HG02678 (cell line): Measurements from ENCODE around the gene SMCHD1.
"Not testable (repeated sequence)": the region's sequence is repeated elsewhere in the genome, so short reads cannot be mapped to it uniquely, and the experiment has no call there.

Experiments
- ATAC-seq: cut with Tn5 transposase; IDR thresholded peaks from one replicate; pipeline ENCODE4 v1.9.1; 2021; ENCODE audit warnings: mild to moderate bottlenecking, moderate library complexity; ENCODE audit not compliant: unreplicated experiment

SMCHD1 gene

DNA sequence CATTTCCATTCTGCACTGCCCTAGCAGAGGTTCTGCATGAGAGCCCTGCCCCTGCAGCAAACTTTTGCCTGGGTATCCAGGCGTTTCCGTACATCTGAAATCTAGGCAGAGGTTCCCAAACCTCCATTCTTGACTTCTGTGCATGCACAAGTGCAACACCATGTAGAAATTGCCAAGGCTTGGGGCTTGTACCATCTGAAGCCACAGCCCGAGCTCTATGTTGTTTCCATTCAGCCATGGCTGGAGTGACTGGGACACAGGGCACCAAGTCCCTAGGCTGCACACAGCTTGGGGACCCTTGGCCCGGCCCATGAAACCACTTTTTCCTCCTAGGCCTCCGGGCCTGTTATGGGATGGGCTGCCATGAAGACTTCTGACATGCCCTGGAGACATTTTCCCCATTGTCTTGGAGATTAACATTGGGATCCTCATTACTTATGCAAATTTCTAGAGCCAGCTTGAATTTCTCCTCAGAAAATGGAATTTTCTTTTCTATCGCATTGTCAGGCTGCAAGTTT is 154.2 kb downstream of the SMCHD1 start:
- not testable (repeated sequence) for ATAC-seq

DNA sequence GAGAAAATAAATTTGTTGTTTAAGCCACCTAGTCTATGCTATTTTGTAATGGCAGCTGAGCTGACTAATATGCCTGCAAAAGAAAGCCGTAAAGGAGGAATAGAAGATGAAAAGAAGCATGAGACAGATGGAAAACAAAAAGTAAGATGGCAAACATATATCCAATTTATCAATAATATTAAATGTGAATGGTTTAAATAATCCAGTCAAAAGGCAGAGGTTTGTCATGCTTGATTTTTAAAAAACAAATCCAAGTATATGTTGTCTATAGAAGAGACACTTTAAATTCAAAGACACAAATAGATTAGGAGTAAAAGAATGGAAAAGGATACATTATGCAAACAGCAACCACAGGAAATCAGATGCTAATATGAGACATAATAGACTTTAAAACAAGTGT is 155.9 kb downstream of the SMCHD1 start:
- ATAC-seq, result no peak

DNA sequence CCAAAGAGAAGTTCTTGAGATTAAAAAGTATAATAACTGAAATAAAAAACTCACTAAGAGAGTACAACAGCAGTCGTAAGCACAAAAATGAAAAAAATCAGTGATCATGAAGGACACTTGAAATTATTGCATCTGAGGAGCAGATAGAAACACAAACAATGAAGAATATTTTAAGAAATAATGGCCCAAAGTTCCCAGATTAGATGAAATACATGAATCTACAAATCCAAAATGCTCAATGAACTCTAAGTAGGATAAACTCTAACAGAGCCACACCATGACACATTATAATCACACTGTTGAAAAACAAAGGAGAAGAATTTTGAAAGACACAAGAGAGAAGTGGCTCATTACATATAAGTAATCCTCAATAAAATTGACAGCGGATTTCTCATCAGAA is 159.4 kb downstream of the SMCHD1 start:
- ATAC-seq, result no peak

DNA sequence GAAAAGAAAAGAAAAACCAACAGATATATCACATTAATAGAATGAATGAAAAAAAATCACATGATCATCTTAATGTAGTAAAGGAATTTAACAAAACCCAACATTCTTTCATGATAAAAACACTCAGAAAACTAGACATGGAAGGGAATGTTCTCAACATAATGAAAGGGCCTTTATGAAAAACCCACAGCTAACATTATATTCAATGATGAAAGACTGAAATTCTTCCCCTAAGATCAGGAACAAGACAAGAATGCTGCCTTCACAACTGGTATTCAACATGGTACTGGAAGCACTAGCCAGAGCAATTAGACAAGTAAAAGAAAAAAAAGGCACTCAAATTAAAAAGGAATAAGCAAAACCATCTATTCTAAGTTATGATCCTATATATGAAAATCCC is 162.8 kb downstream of the SMCHD1 start:
- ATAC-seq, result no peak

DNA sequence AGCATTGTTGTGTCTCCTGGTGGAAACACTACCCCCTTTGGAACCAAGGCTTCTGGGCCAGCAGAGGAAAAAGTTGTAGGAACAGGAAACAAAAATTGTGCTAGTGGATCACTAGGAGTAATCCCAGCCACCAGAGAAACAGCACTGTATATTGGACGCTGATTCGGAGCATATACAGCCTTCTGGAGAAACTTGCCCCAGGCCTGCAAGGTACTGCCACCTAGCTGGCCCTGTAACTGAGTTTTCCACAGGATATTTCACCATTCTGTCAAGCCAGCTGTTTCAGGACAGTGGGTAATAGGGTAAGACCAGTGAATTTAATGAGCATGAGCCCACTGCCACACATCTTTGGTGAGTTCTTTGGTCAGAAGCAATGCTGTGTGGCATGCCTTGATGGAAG is 166.2 kb downstream of the SMCHD1 start:
- no peak for ATAC-seq

DNA sequence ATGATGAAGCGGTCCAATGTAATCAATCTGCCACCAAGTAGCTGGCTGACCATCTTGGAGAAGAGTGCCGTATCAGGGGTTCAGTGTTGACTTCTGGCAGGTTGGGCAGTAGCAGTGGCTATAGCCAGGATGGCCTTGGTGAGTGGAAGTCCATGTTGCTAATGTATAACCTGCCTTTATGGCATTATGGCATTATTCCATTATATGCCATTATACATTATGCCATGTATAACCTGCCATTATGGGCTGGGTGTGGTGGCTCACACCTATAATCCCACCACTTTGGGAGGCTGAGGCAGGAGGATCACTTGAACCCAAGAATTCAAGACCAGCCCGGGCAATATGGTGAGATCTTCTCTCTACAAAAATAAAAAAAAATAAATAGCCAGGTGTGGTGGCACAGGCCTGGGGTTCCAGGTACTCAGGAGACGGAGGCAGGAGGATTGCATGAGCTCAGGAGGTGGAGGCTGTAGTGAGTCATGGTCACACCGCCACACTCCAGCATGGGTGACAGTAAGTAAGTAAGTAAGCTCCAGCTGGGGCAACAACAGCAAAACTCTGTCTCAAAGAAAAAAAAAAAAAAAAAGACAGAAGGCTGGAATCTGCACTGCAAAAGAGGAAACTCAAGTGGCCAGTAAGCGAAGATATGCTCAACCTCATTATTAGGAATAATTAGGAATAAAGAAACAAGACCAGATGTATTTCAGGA is 166.8 kb downstream of the SMCHD1 start:
- no peak for ATAC-seq

DNA sequence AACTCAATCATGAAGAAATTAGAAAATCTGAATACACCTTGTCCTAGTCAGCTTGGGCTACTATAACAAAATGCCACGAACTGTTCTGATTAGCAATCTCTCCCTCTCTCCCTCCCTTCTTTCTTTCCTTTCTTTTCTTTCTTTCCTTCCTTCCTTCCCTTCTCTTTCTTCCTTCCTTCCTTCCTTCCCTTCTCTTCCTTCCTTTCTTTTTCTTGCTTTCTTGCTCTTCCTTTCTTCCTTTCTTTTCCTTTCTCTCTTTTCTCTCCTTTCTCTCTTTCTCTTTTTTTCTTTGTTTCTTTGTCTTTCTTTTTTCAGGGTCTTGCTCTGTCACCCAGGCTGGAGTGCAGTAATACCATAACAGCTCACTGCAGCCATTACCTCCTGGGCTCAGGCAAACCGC is 167.7 kb downstream of the SMCHD1 start:
- ATAC-seq, result no peak

DNA sequence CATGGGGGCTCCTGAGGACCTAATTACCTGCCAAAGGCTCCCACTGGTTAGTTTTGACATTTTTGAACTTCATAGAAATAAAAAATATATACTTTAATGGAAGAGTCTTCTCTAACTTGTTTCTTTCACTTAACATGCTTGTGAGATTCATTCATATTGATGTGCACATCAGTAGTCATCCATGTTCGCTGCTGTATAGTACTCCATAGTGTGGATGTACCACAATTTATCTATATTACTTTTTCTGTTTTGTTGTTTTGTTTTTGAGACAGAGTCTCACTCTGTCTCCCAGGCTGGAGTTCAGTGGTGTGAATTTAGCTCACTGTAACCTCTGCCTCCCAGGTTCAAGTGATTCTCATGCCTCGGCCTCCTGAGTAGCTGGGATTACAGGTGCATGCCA is 168.4 kb downstream of the SMCHD1 start:
- ATAC-seq, result no peak

DNA sequence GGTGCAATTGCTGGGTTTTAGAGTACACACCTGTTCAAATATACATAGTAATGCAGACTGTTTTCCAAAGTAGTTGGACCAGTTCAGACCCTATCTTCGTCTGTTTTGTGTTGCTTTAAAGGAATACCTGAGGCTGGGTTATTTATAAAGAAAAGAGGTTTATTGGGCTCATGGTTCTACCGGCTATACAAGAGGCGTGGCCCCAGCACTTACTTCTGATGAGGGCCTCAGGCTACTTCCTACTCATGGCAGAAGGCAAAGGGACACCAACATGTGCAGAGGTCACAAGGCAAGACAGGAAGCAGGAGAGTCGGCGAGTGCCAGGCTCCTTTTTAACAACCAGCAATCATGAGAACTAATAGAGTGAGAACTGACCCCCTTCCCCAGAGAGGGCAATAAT is 169.3 kb downstream of the SMCHD1 start:
- ATAC-seq, result no peak

DNA sequence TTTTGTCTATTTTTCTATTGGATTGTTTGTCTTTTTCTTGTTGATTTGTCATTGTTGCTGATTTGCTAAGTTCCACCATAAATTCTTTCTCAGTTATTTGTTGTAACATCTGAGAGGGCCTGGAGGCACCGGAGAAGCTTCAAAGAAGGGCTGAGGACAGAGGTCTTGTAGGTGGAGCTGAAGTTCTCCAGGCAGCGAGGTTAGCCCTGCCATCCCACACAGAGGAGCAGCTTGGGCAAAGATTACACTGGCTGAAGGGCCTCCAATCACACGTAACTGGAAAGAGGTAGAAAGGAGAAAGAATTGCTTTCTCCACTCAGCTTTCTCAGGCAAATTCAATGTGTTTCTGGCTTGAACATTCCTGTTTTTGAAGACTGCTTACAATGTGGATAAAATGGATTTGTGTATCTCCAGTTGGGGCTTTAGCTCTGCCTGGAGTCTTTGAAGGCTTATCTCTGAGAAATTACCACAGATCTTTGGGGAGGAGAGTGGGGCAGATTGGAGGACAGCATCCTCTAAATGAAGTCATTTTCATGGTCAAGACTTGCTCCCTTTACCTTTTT is 170.2 kb downstream of the SMCHD1 start:
- ATAC-seq, result no peak

DNA sequence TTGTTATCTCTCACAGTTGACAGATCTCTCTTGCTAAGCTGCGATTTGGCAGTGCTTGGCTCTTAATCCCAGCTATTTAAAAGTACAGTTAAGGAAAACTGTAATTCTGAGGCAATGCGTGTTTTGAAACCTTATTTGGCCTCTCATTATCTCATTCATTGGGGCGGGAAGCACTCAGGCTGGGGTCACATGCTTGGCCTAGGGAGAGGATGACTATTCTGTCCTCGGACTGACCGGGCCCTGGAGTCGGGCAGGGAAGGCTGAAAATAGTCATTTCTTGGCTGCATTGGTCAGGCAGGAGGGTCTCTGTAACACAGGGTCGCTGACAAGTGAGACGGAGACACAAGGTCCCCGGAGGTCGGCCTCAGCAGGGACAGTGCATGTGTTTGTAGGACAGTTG is 171.1 kb downstream of the SMCHD1 start:
- no peak for ATAC-seq

DNA sequence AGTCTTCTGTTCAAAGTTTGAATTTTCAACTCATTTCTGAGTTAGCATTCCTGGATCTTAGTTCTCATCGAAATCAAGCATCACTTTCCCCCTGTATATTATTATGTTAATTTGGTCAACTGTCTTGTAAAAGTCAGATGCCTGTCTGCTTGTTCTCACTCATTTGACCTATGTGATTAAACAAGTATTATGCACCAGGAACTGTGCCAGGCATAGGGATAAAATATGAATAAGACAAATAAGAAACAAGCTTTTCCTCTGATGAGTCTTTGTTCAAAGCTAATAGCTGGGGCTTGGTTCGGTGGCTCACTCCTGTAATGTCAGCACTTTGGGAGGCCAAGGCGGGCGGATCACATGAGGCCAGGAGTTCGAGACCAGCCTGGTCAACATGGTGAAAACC is 171.5 kb downstream of the SMCHD1 start:
- no peak for ATAC-seq

DNA sequence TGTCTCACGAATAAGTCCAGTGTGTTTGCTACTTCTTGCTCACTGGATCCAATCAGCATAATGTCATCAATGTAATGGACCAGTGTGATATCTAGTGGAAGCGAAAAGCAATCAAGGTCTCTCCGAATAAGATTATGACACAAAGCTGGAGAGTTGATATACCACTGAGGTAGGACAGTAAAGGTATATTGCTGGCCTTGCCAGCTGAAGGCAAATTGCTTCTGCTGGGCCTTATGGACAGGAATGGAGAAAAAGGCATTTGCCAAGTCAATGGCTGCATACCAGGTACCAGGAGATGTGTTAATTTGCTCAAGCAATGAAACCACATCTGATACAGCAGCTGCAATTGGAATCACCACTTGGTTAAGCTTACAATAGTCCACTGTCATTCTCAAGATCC is 180.6 kb downstream of the SMCHD1 start:
- not testable (repeated sequence) for ATAC-seq

DNA sequence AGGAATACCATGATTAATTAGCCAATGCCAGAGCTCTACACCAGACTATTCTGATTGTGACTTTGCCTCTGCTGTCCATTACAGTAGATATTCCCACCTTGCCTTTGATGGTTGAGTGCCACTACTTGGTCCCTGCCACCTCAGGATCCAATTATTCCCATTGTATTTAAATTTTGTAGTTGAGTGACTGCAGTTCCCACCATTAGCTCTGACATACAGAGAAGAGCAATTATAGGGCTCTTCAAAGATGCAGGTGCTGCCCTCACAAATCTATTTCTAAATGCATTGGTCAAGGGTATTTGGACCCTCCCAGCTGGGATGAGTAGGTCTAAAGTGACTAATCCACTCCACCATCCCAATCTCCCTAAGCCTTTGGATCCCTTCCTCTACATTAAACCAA is 181.8 kb downstream of the SMCHD1 start:
- not testable (repeated sequence) for ATAC-seq

DNA sequence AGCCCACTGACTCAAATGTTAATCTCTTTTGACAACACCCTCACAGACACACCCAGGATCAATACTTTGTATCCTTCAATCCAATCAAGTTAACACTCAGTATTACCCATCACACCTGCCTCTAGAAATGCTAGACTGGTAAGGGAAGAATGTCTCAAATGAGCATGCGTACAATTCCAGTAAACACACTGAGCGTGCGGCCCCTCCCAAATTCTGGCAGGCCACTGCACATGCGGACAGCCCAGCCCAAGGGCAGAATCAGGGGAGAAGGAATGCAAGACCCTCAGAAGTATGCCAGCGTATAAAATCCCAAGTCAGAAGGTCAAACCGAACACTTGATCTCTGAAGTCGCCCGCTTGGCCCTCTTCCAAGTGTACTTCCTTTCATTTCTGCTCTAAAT is 183.7 kb downstream of the SMCHD1 start:
- ATAC-seq, result no peak

DNA sequence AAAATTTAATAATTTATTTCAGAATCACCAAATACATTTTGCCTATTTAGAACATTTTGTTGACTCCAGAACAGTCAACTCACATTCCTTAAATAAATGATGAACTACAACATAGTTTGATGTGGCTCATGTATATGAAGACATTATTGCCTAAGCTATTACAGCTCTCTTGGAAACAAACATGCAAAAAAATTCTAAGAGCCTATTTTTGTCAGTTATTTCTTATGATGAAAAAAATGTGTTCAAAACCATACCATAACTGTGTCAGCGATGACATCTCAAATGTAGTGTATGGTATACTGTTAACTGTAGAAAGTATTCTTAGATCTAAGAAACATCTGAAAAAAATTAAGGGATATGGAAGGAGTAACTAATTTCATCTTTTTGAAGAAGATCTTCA is 185.0 kb downstream of the SMCHD1 start:
- no peak for ATAC-seq

DNA sequence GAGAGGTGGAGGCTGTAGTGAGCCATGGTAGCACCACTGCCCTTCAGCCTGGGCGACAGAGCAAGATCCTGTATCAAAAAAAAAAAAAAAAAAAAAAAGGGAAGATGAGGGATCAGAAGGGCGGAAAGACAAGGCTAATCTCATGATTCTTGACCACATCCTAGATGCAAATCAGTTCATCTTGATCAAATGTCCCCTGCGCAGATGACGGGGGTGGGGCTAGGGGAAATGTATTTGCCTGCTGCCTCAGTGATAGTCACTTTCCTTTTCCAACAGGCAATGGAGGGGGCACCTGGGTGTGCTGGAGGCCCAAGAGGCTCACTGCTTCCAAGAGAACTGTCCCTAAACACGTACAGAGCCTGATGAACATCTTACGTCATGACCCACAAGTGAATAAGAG is 187.6 kb downstream of the SMCHD1 start:
- ATAC-seq, result no peak

DNA sequence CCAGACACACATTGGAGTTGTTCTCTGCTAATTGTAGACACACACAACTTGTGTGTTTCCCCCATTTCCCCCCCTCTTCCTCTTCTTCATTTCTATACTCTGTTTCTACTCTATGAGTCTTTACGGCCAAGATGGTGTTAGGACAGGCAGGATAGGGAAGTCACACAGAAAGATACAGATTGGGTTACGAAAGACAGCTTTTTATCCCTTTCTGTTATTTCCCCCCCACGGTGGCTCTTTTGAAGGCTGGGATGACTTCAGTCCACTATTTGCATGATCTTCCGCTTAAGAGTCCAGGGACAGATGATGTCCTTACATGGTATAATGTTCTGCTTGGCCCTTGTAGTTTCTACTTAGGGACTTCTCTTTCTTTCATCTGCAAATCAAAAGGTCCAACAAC is 189.6 kb downstream of the SMCHD1 start:
- ATAC-seq, result no peak

DNA sequence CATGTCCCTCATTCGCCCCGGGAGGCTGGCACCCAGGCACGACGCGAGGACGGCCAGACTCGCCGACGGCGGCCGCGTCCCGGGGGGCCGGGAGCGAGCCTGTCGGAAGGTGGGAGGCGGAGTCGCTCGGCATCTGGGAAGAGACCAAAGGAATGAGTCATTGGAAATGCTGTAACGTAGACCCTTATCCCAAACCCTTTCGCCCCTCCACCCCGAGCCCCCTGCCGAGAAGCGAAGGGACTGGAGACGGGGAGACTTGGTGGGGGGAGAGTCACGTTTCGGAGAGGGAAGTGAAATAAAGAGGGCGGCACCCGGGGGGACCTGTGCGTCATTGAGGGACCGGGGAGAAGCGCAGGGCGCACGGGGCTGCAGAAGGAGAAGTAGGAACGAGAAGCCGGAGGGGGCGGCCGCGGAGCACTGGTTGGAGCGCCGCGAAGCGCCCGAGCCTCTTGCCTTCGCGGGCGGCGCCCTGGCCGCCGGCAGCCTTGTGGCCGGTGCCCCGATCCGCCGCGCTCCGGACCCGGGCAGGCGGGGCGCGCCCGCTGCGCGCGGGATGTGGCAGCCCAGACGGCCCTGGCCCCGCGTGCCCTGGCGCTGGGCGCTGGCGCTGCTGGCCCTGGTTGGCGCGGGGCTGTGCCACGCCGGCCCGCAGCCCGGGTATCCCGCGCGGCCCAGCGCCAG is 191.2 kb downstream of the SMCHD1 start, which contains the start of gene EMILIN2:
TSS of gene EMILIN2 (plus strand) at position 371 of the 681 bp plus-strand sequence. CDS start at position 554, 183 bp downstream.
- ATAC-seq, result peak; percentile 54

DNA sequence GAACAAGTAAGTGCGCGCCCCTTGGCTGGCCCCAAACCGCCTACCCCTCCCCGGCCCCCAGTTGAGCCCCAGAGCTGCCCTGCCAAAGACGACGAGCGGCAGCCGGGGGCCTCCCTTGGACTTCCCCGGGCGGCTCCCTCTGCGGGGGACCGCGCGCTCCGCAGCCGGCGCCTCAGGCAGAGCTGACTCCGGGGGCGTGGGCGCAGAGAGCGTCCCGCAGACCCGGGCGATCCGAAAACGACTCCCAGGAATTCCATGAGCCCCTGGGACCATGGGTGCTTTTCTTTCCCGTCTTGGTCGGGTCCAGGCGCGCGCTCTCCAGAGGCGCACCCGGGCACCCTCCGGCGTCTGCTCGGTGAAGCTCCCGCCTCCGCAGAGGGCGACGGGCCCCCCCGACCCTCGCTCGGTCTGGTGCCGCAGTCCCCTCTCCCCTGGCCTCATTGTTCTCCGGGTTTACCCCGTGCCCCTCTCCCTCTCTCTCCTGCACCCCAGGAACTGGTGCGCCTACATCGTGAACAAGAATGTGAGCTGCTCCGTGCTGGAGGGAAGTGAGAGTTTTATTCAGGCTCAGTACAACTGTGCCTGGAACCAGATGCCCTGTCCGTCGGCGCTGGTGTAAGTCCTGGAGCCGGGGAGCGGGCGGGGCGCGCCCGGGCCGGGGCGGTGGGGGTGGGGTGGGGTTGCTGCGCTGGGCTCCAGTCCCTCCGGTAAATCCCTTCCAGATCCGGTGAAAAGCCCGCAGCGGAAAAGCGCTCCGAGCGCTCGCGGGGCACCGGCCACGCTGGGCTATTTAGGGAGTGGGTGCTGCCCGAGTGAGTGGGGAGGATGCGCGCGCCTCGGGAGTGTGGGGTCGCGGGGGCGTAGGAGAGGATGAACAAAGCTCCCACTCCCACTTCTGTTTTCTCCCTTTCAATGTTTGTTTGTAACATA is 192.1 kb downstream of the SMCHD1 start:
- ATAC-seq, result peak; percentile 48
